Stimulated activated CD4-positive, alpha-beta T cell treated with anti-CD3 and anti-CD28 coated beads, Interleukin-1b, Interleukin-23, amount 100 ng/mL, for 48 hours (primary cell): ENCODE data around the gene NSD2.
"Not testable (repeated sequence)": the region's sequence is repeated elsewhere in the genome, so short reads cannot be mapped to it uniquely, and the experiment has no call there.

ENCODE experiments used
- DNase-seq: peaks from one replicate; pipeline ENCODE4 v3.0.0-alpha.2; 2020

Gene NSD2

GRCh38 chr4:2009651-2010233, 138.5 kb downstream of the NSD2 start:
- DNase-seq = peak; percentile 53

GRCh38 chr4:2011583-2011982, 140.4 kb downstream of the NSD2 start:
- DNase-seq = no peak

- no peak for DNase-seq
These were observed 143.8 kb downstream of the NSD2 start for GRCh38 chr4:2015008-2015407.

GRCh38 chr4:2021358-2022018, 150.3 kb downstream of the NSD2 start:
- not testable (repeated sequence) for DNase-seq

GRCh38 chr4:2024683-2025082, 153.5 kb downstream of the NSD2 start:
- no peak for DNase-seq

- no peak for DNase-seq
These were observed 154.6 kb downstream of the NSD2 start for GRCh38 chr4:2025817-2026216.

- not testable (repeated sequence) for DNase-seq
These were observed 155.9 kb downstream of the NSD2 start for GRCh38 chr4:2027120-2027519.

GRCh38 chr4:2031161-2031560, 160.0 kb downstream of the NSD2 start:
- DNase-seq = not testable (repeated sequence)
